ENCODE measurements around the gene ARHGAP21.
"Not testable (repeated sequence)": the region's sequence is repeated elsewhere in the genome, so short reads cannot be mapped to it uniquely, and the experiment has no call there.

The ARHGAP21 gene

DNA sequence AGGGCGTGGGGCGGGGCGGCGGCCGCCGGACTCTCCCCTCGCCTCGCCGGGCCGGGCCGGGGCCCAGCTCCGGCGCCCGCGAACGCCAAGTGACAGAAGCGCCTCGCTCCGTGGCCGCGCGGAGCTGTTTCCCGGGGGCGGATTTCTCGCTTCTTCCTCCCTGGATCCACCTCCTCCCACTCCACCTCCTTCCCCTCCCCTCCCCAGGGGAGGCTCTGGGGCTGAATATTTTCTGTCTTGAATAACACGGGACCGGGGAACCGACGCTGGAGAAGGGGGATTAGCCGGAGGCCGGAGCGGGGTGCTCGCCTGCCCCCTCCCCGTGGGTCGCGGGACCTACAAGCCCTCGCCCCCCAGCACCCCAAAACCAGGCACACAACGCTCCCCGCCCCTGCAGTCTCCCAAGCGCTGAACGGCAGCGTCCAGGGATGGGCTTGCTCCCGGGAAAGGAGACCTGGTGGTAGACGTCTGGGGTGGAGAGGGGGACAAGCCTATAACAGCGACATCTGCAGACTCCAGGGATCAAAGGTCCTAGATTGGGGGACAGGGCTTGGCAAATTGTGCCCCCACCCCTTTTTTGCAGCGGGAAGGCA, at the start of gene ARHGAP21:
ARHGAP21 (minus strand) TSS at position 100 of the 593 bp plus-strand sequence. CDS start 1,988 bp downstream, outside the sequence.
- peak; percentile 89 for DNase-seq

DNA sequence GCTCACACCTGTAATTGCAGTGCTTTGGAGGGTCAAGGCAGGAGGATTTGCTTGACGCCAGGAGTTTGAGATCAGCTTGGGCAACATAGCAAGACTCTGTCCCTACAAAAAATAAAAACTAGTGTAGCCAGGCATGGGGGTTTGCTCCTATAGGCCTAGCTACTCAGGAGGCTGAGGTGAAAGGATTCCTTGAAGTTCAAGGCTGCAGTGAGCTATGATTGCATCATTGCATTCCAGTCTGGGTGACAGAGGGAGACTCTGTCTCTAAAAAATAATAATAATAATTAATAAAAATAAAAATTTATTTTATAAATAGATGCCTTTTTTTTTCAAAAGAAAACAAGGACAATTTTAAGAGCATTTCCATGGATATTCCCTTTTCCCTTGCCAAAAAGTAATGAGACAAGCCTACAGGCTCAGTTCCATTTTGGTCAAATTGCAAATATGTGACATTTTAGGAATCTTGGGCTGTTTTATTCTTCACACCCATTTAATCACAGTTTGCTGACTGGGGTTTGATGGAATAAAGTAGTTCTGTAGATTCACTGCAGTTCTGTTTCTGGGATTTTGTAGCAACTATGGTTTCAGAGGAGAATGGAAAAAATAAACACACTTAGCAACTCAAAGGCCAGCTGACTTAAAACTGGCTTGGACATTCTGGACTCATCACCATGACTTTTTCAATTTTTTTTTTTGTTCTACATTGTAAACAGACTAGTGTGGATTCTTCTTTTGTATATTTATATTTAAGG, 48.4 kb upstream of the ARHGAP21 start:
- no peak for DNase-seq

DNA sequence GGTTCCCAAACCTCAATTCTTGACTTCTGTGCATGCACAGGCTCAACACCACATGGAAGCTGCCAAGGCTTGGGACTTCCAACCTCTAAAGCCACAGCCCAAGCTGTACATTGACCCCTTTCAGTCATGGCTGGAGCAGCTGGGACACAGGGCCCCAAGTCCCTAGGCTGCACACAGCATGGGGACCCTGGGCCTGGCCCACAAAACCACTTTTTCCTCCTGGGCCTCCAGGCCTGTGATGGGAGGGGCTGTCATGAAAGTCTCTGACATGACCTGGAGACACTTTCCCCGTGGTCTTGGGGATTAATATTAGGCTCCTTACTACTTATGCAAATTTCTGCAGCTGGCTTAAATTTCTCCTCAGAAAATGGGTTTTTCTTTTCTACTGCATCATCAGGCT, 41.3 kb upstream of the ARHGAP21 start:
- not testable (repeated sequence) for DNase-seq

DNA sequence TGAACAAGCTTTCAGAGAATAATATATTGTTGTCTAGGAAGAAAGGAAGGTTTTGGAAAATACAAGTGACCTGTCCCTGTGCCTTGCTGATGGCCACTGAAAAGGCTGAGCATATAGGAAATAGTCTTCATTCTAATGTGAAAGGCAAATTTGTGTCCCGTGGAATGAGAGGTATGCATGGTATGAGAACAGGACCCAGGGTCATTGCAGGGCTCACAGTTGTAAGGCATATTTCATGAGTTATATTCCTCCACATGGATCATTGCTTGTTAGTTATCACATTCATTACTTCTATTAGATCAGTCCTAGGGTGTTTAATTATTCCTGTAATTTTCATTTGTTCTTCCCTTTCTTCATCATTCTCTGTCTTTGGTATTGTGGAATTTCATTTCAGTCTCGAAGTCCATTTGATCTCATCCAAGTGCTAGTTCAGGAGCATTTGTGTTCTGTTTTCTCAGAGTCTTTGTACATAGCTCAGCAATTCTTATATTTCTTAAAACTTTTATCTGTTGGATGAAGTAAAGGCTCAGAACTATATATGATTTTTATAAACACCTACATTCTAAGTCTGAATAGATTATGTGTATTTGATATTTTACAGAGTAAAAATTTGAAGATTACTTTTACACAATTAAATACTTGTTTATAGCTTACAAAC, 39.4 kb upstream of the ARHGAP21 start:
- DNase-seq = no peak

DNA sequence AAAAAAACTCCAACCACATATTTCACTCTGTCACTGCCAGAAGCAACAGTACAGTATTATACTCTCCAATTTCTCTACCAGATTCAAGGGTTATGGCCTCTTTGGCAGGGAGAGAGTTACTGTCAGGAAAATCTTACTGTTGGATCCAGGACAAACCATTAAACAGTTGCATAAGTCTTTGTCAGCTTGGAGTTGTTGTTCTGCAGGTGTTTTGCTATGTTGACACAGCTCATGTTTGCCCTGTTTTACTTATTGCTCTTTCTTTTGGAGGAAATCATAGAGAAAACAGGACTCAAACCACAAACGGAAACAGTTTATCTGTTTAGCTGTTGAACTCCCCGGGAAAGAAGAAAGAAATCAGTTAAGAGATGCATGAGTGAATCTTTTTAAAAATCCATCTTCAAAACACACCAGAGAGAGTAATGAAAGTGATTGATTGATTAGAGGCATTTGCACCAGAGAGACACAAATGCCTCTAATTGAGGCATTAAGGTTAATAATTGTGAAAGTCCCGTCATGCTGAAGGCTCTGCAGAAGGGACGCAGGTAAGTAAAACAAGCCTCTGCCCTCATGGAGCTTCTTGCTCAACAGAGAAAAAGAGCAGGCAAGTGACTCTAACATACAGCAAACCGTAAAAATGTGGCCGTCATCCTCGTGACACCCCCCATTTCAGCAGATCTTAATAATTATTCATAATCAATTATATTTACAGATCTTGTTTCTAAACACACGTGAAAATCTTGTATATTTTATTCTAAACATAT, 38.7 kb upstream of the ARHGAP21 start:
- peak; percentile 33 for DNase-seq

DNA sequence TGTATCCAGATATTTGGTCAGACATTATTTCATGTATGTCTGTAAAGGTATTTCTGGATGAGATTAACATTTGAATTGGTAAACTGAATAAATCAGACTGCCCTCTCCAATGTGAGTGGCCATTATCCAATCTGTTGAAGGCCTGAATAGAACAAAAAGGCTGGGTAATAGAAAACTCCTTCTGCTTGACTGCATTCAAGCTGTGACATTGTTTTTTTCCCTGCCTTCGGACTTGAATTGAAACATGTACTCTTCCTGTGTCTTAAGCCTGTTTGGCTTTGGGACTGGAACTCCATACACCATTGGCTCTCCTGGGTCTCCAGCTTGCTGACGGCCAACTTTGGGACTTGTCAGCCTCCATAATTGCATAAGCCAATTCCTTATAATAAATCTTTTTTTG, 36.0 kb upstream of the ARHGAP21 start:
- no peak for DNase-seq

DNA sequence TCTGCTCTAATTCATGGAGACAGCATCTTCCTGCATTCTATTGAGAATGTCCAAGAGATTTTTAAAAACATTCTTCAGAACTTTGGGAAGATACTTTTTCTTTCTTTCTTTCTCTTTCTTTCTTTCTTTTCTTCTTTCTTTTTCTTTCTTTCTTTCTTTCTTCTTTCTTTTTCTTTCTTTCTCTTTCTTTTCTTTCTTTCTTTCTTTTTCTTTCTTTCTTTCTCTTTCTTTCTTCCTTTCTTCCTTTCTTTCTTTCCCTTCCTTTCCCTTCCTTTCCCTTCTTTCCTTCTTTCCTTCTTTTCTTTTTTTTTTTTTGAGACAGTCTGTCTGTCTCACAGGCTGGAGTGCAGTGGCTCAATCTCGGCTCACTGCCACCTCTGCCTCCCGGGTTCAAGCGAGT, 34.6 kb upstream of the ARHGAP21 start:
- DNase-seq = not testable (repeated sequence)

DNA sequence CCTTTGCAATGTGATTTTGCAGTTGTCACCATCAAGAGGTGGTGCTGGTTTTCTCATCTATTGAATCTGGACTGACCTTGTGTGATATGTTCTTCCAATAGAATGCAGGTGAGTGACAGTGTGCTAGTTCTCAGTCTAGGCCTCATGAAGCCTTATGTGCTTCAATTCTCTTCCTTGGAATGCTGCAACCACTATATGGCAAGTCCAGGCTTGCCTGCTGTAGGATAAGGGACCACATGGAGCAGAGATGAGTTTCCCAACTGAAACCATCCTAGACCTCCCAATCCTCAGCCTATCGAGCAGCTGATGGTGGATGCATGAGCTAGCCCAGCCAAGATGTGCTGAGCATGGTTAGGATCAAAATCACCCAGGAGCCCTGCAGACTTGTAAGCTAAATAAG, 32.6 kb upstream of the ARHGAP21 start:
- DNase-seq = no peak

DNA sequence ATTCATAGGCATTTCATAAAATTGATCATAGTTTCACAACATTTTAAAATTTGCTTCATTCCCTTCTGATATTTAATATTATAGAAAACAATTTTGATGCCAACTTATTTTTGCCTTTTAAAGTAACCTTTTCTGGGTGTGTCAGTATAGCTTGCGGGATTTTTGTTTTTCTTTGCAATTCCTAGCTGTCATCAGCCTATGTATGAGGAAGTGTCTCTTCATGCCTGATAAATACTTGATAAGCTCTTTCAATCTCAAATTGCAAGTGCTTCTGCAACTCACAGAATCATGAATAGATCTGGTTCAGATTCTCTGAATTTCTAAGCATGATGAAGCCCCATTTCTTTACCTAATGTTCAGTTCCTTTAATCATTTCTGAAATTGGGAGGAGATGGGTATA, 28.0 kb upstream of the ARHGAP21 start:
- no peak for DNase-seq

DNA sequence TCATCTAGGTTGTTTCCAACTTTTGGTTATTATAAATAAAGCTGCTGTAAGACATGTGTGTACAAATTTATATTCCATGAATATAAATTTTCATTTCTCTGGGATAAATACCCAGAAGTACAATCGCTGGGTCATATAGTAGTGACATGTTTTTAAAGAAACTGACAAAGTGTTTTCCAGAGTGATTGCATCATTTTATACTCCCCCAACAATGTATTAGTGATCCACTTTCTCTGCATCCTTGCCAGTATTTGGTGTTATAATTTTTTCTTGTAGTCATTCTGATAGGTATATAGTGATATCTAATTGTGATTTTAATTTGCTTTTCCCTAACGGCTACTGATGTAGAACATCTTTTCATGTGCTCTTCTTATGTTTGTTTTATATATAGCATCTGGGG, 27.0 kb upstream of the ARHGAP21 start:
- no peak for DNase-seq

DNA sequence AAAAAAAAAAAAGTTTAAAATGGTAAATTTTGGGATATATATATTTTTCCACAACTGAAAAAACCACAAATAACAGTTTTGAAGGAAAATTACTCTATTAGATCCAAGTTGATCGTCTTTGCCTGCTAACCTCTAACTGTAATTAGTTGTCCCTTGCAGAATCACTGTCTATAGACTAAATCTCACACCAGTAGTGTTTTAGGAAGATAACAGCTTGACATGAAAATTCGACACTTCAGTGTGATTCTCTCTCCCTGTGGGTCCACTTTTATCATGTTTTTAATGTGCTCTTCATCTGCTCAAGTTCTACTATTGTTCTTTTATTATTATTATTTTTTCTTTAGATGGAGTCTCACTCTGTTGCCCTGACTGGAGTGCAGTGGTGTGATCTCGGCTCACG, 24.5 kb upstream of the ARHGAP21 start:
- no peak for DNase-seq

DNA sequence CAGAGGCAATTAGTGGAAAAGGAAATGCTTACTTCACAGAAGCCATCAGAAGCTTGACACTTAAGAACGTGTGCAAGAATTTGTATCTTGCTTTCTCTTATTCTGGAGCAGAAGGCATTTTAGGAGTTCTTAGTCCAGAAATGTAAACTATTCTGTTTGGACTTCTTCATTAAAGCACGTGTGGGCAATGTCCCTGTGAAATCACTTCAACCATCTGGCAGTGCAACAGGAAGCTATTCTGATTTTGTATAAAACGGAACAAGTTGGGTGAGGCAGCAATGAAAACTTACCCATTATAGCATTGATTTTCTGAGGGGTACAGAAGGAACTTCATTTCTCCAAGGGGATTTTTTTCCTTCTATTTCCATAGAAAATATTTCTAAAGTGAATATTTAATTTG, 21.3 kb upstream of the ARHGAP21 start:
- DNase-seq = no peak

DNA sequence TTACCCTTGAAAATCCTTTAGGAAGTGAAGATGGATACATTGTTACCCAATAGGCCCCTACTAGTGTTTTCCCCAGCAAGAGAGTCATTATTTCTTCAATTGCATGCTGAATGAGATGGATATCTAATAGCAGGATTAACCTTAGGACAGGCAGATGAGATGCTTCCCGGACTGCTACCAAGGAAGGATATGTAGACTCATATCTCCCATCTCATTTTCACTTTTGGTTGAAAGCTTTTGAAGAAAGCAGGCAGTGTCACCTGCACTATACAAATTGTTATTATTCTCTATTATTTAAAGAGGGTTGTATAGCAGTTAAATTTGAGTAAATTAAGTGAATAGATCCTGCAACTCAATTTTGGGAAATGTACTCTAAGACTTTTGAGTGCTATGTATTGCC, 17.0 kb upstream of the ARHGAP21 start:
- no peak for DNase-seq

DNA sequence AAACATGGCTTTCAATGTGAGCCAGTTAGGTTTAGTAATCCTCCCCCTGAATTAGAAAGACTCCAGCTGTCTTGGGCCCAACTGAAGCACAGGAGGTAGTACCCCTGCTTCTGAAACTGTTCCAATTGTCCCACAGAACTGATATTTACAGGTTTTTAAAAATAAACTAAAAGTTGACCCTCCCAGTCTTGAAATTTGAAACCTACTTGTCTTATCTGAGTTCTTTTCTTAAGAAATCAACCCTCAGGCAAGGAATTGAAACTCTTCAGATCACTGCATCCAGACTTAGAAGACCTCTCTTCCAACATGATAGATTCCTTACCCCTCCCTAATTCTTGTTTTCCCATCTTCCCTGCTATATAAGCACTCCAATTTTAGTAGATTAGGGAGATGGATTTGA, 13.3 kb upstream of the ARHGAP21 start:
- DNase-seq = no peak

DNA sequence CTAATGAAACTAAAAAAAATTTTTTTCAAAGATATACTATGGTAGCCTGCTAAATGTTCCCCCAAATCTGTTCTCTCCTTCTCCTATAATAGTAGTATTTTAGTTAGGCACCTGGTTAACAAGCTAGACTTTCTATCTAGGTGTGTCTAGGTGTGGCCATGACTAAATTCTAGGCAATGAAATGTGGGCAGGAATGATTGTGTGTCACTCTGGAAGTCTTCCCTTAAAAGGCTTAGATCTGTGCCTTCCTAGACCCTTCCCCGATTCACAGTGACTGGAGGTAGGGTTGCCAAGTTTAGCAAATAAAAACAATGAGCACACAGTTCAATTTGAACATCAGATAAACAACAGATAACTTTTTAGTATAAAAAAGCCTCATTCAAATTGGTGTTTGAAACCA, 8.3 kb upstream of the ARHGAP21 start:
- no peak for DNase-seq

DNA sequence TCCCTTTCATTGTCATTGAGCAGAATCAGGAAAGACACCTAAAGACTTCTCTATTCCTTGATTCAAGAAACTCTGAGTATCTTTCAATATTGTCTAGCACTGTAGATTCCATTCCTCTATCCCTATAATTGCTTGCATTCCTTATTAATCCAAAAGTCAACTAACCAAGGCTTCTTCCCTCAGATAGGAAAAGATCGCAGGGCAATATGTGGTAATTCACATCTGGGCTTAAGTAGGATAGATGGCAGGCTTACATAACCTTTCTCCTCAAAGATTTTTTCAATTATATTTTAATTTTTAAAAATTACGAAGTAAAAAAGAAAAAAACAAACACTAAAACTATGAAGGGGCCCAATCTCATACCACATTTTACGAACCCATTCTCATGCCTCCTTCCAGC, 7.1 kb upstream of the ARHGAP21 start:
- no peak for DNase-seq

DNA sequence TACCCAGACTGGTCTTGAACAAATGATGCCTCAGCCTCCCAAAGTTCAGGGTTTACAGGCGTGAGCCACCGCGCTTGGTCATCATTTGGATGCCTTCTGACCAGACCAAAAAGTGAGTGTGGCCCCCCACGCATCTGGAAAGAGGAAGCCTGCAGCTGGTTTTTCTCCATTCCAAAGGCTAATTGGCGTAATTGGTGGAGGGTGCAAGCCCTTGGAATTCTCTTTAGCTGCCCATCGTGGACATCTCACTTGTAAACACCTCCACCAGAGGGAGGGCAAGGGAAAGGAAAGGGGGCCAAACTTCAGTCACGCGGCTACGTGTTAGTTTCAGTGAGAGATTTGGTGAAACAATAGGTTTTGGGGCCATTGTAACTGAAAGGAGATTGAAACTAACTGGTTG, 4.1 kb upstream of the ARHGAP21 start:
- DNase-seq = peak; percentile 14

DNA sequence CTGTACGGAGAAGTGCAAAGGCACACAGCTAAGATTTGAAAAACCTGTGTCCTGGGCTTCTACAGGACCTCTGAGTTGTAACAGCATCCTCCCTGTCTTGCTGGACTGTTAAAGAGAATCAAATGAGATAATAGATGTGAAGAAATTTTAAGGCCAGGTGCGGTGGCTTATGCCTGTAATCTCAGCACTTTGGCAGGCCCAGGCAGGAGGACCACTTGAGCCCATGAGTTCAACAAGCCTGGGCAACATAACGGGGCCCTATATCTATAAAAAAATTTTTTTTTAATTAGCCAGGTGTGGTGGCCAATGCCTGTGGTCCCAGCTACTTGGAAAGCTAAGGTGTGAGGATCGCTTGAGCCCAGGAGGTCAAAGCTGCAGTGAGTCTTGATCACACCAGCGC, 2.9 kb upstream of the ARHGAP21 start:
- DNase-seq = no peak

DNA sequence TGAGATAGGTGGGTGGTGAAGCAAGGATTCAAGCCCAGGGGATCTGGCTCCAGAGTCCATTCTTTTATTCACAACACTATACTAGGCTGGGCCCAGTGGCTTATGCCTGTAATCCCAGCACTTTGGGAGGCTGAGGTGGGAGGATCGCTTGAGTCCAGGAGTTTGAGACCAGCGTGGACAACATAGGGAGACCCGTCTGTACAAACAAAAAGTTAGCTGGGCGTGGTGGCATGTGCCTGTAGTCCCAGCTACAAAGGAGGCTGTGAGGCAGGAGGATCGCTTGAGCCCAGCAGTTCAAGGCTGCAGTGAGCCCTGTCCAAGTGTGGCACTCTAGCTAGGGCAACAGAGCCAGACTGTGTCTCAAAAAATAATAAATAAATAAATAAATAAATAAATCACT, 2.3 kb upstream of the ARHGAP21 start:
- not testable (repeated sequence) for DNase-seq

DNA sequence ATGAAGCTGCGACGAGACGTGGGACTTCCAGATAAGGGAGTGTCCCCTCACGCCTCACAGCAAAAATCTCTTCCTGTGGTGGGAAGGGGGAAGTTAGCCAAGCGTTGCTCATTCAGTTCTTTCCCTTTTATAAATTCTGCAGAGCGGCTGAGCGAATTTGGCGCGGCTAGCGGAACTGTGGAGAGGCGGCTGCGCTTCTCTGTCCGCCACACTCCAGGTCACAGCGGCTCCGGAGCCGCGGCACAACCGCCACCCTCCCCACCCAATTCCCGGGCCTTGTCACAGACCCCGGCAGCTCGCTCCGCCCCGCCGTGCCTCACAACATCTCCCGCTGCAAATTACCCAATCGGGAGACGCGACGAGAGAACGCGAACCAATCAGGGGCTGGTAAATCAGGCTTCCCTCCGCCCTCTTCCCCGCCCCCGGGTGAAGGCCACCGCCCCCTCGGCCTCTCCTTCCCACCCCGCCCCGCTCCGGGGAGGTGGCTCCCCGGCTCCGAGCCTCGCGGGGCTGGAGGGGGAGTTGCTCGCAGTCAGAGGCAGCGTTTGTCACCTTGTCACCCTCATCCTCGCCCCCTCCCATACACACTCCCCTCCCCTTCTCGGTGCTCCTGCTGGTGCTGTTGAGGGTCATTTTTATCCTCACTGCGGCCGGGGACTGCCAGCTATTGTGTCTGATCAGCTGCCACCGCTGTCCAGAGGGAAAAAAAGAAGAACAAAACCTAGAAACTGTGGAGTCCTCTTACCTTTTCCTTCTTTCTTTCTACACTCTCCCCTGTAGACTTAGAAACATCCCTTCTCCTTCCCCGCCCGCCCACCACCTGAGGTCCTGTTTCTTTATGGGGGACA, 918 bp upstream of the ARHGAP21 start:
- peak; percentile 99 for DNase-seq

DNA sequence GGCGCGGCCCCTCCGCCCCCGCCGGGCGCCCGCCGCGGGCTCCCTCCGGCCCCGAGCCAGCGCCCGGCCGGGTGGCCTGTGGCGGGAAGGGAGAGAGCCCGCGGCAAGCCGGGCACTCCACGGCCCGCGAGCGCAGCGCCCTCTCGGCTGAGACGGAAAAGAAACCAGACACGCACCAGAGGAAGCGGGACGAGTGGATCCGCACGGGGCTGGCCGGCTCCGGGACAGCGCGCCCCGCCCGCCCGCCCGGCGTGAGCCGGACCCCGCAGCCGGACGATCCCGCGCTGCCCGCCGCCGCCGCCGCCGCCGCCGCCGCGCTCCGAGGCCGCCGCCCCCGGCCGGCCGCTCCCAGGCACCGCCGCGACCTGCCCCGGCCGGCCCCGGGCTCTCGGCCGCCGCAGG, 300 bp downstream of the ARHGAP21 start:
- peak; percentile 85 for DNase-seq

DNA sequence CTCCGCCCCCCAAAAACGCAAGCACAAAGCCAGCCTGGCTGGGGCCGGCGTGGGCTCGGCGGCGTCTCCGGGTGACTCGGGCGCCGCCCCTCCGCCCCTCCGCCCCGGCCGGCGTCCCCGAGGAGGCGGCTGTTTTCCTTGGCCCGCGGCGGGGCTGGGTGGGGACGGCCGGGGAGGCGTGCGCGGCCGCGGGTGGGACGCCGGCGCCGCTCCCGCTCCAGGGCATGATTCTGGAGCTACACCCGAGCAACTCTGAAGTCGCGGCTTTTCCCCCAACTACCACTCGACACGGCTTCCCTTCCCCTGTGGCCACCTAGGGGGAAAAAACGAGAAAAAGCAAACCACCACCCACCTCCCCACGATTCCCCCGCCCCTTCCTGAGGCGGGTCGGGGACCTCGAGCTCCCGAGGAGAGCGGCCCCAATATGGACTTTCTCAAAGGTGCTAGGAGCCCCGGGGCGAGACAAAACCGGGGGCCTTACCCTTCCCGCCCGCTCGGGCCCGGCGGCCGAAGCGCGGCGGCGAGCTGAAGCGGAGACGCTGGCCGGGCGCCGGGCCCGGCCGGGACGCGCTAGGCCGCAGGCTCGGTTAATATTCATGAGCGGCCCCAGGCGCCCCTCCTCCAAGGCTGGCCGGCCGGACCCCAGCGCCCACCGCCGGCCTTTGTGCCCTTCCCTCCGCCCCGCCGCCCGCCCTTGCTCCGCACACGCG, 856 bp downstream of the ARHGAP21 start:
- DNase-seq = peak; percentile 85

All from DMS53 (cell line).